ENCODE results near the gene RPAP2. TPM values are rescaled to one million over a fixed set of nuclear protein-coding genes. Genes with fewer than 3 reads are reported as not detected.

Gene RPAP2
- total RNA-seq, 1 experiment from 2014 or later = 19.8 TPM

GRCh38 chr1:92441697-92442342 lies 143.0 kb downstream of the RPAP2 start:
- Mint-ChIP-seq H3K36me3 (peaks cover under 1% of the 10 kb centered on the region), H3K4me3 (peak overlapping the region; percentile 54), H3K9me3 (peaks cover 3% of the 10 kb centered on the region; the same call in 1 of the 2 replicates), H3K4me1 (peaks cover 15% of the 10 kb centered on the region), H3K27ac (peak overlapping the region; percentile 76), H3K27me3 (ENCODE audit: low read depth) (no peaks in the 10 kb centered on the region; the same call in none of the 2 replicates)
- ChIA-PET POLR2A (no interaction called here), CTCF (interaction anchor here (0.6 to 1.5 kb wide), 2 partner anchors 37 to 41 kb away, joined by 3 to 4 read pairs; no protein-coding TSS in a partner anchor)
- ATAC-seq (peak; percentile 95), DNase-seq (ENCODE audit: low spot score) (peak; percentile 73)
- TF ChIP-seq HMGA2 (CRISPR knock-in tag; IDR thresholded peaks at IDR 0.05) (no peak), SMAD3 (CRISPR knock-in tag; IDR thresholded peaks at IDR 0.05; ENCODE audit: borderline replicate concordance) (0 out of 2 replicates have a peak, but pooled peaks have one; percentile 21), SP1 (CRISPR knock-in tag; conservative IDR thresholded peaks at IDR 0.05) (peak; percentile 60), FOXP1 (CRISPR knock-in tag; IDR thresholded peaks at IDR 0.05; ENCODE audit: borderline replicate concordance) (peak; percentile 49; the same call in 1 of the 2 replicates), GRHL2 (CRISPR knock-in tag; IDR thresholded peaks at IDR 0.05; ENCODE audit: insufficient replicate concordance, severe bottlenecking) (no peak), TP53 (CRISPR knock-in tag; IDR thresholded peaks at IDR 0.05) (0 out of 2 replicates have a peak, but pooled peaks have one; percentile 41), TCF7 (CRISPR knock-in tag; IDR thresholded peaks at IDR 0.05; ENCODE audit: low read depth) (no peak), ZNF671 (CRISPR knock-in tag; IDR thresholded peaks at IDR 0.05) (no peak), ARID4B (CRISPR knock-in tag; IDR thresholded peaks at IDR 0.05; ENCODE audit: borderline replicate concordance) (peak; percentile 28; the same call in 1 of the 2 replicates), ATF2 (CRISPR knock-in tag; IDR thresholded peaks at IDR 0.05; ENCODE audit: borderline replicate concordance, low read depth) (no peak), ZBTB21 (CRISPR knock-in tag; IDR thresholded peaks at IDR 0.05; ENCODE audit: borderline replicate concordance) (no peak), ZBTB43 (CRISPR knock-in tag; IDR thresholded peaks at IDR 0.05) (no peak), ZNF138 (CRISPR knock-in tag; conservative IDR thresholded peaks at IDR 0.05) (0 out of 2 replicates have a peak, but pooled peaks have one; percentile 10), E2F1 (CRISPR knock-in tag; IDR thresholded peaks at IDR 0.05) (no peak; the same call in 1 of the 2 replicates), PREB (CRISPR knock-in tag; IDR thresholded peaks at IDR 0.05; ENCODE audit: borderline replicate concordance) (no peak), MXD4 (CRISPR knock-in tag; IDR thresholded peaks at IDR 0.05; ENCODE audit: borderline replicate concordance) (no peak), FOXK1 (CRISPR knock-in tag; IDR thresholded peaks at IDR 0.05) (no peak), CDX4 (CRISPR knock-in tag; IDR thresholded peaks at IDR 0.05; ENCODE audit: borderline replicate concordance) (no peak), GABPB1 (CRISPR knock-in tag; IDR thresholded peaks at IDR 0.05) (peak; percentile 73), ZNF396 (CRISPR knock-in tag; IDR thresholded peaks at IDR 0.05; ENCODE audit: borderline replicate concordance) (no peak), NR2C2 (CRISPR knock-in tag; IDR thresholded peaks at IDR 0.05) (no peak), FOXP4 (CRISPR knock-in tag; IDR thresholded peaks at IDR 0.05) (peak; percentile 79; the same call in 1 of the 2 replicates), EMX1 (CRISPR knock-in tag; IDR thresholded peaks at IDR 0.05) (no peak), ETV6 (CRISPR knock-in tag; IDR thresholded peaks at IDR 0.05) (0 out of 2 replicates have a peak, but pooled peaks have one; percentile 52)

Data from WTC11 (cell line).